SK-N-MC (cell line): ENCODE measurements around the gene ANKRD53.

Experiments
- FOXP2 ChIP-seq: optimal IDR thresholded peaks from 2 replicates; pipeline ENCODE3; 2011; ENCODE audit warnings: mild to moderate bottlenecking, moderate library complexity; ENCODE audit not compliant: insufficient read depth; ENCODE audit errors: extremely low read length, control extremely low read depth
- POLR2AphosphoS5 ChIP-seq: IDR thresholded peaks from 2 replicates; pipeline ENCODE4 v1.6.1; 2012; ENCODE audit warnings: mild to moderate bottlenecking, low read depth, low read length, borderline replicate concordance

DNA sequence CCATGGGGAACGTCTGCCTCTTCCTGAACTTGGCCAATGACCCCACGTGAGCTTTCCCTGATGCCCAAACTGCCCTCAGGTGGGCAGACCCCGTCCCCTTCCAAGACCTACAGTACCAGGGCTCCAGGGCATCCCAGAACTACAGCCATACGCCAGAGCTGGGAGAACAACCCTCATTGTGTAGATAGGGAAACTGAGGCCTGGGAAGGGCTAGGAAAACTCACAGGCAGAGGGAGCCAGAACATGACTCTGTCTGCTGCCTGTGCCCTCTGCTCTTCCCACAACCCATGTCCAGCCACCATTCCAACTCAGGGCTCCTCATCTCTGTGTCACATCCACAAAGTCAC lies 16.8 kb upstream of the ANKRD53 start:
- TF ChIP-seq POLR2AphosphoS5 (no peak), FOXP2 (no peak)
